Measurements from ENCODE around the gene ZDHHC8.

ZDHHC8 gene

GRCh38 chr22:20089977-20090729 is 41.5 kb upstream of the ZDHHC8 start:
- Histone ChIP-seq H3K9ac (ENCODE audit: low read length) (no peak overlapping the region), H3K36me3 (ENCODE audit: control insufficient read depth, low read depth, low read length) (peaks cover 98% of the 10 kb centered on the region), H3K27ac (ENCODE audit: low read length) (no peak overlapping the region), H3K27me3 (ENCODE audit: control insufficient read depth, insufficient read depth, low read length) (no peaks in the 10 kb centered on the region), H3K4me1 (ENCODE audit: control insufficient read depth, low read depth, low read length) (no peaks in the 10 kb centered on the region), H3K4me3 (ENCODE audit: low read length) (no peak overlapping the region), H3K9me3 (ENCODE audit: control insufficient read depth, low read depth, low read length) (no peaks in the 10 kb centered on the region)

DNA sequence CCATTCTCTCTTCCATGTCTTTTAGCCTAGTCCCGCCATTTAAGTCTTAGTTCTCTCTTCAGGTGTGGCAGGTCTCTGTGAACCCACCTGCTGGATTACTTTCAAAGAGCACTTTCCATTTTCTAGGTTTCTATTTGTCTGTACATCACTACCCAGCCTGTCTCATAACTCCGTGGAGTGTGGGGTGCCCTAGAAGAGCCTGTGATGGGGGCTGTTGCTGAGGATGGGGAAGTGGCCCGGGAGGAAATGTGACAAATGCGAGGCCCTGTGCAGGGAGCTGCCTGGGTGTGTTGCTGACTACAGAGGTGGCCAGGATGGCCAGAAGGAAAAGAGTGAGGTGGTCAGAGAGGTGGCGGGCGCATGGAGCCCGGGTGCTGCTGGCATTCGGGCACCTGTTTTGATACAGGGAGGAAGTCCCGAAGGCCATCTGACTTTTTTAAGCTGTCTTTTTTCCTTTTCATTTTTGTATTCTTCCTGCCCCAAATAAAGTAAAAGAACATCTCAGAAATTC is 40.8 kb upstream of the ZDHHC8 start:
- peaks cover 99% of the 10 kb centered on the region for H3K36me3 ChIP-seq (ENCODE audit: control insufficient read depth, low read depth, low read length)
- H3K4me1 ChIP-seq (ENCODE audit: control insufficient read depth, low read depth, low read length) = no peaks in the 10 kb centered on the region

GRCh38 chr22:20091690-20092476 is 39.7 kb upstream of the ZDHHC8 start:
- Histone ChIP-seq H3K36me3 (ENCODE audit: control insufficient read depth, low read depth, low read length) (peaks cover 99% of the 10 kb centered on the region), H3K9ac (ENCODE audit: low read length) (no peak overlapping the region), H3K4me1 (ENCODE audit: control insufficient read depth, low read depth, low read length) (no peaks in the 10 kb centered on the region), H3K27ac (ENCODE audit: low read length) (no peak overlapping the region), H3K9me3 (ENCODE audit: control insufficient read depth, low read depth, low read length) (no peaks in the 10 kb centered on the region), H3K27me3 (ENCODE audit: control insufficient read depth, insufficient read depth, low read length) (no peaks in the 10 kb centered on the region), H3K4me3 (ENCODE audit: low read length) (no peak overlapping the region)

More for the DNA sequence above, 40.8 kb upstream of the ZDHHC8 start:
- no peaks in the 10 kb centered on the region for H3K9me3 ChIP-seq (ENCODE audit: control insufficient read depth, low read depth, low read length)
- H3K9ac ChIP-seq (ENCODE audit: low read length) = no peak overlapping the region
- H3K4me3 ChIP-seq (ENCODE audit: low read length) = no peak overlapping the region
- H3K27me3 ChIP-seq (ENCODE audit: control insufficient read depth, insufficient read depth, low read length) = no peaks in the 10 kb centered on the region
- H3K27ac ChIP-seq (ENCODE audit: low read length) = no peak overlapping the region

- Histone ChIP-seq H3K4me3 (ENCODE audit: low read length) (no peak overlapping the region), H3K36me3 (ENCODE audit: control insufficient read depth, low read depth, low read length) (peaks cover 99% of the 10 kb centered on the region), H3K9ac (ENCODE audit: low read length) (no peak overlapping the region), H3K27ac (ENCODE audit: low read length) (no peak overlapping the region), H3K9me3 (ENCODE audit: control insufficient read depth, low read depth, low read length) (no peaks in the 10 kb centered on the region), H3K4me1 (ENCODE audit: control insufficient read depth, low read depth, low read length) (no peaks in the 10 kb centered on the region), H3K27me3 (ENCODE audit: control insufficient read depth, insufficient read depth, low read length) (no peaks in the 10 kb centered on the region)
Observed at GRCh38 chr22:20092477-20092854, 39.1 kb upstream of the ZDHHC8 start.

DNA sequence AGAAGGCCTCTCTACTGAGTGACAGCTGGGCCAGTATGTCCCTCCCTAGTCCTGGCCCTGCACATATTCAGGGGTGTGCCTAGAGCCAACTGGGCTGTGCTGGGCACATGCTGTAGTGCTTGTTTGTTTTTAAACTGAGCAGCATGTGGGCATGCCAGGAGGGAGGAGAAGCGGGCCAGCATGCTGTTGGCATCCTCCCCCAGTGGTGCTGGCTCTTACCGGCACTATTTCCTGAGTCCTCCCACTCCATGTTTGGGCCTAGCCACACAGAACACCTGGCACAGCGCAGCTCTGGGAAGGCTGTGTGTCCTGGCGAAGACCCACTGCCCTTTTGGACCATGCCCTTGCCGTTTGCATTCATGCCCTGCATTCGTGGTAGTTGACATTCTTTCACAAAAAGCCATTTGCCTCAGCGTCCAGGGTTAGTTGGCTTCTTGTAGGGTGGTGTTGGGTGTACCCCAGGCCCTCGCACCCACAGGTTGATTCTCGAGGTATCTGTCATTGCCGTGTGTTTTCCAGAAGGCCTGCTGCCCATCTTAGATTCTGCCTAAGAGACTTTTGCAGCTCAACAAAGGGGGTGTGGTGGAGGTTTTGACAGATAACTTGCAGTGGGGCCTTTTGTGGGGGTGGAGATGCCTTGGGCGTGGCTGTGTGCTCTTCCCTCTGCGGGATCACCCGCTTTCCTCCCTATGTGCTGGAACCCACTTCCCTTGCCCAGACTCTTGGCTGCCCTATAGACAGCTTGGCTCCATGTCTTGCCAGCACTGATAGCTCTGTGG is 38.0 kb upstream of the ZDHHC8 start:
- no peaks in the 10 kb centered on the region for H3K27me3 ChIP-seq (ENCODE audit: control insufficient read depth, insufficient read depth, low read length)
- H3K9ac ChIP-seq (ENCODE audit: low read length) = no peak overlapping the region
- H3K27ac ChIP-seq (ENCODE audit: low read length) = no peak overlapping the region
- H3K4me3 ChIP-seq (ENCODE audit: low read length) = no peak overlapping the region
- peaks cover 95% of the 10 kb centered on the region for H3K36me3 ChIP-seq (ENCODE audit: control insufficient read depth, low read depth, low read length)
- H3K9me3 ChIP-seq (ENCODE audit: control insufficient read depth, low read depth, low read length) = no peaks in the 10 kb centered on the region
- no peaks in the 10 kb centered on the region for H3K4me1 ChIP-seq (ENCODE audit: control insufficient read depth, low read depth, low read length)

- H3K27me3 ChIP-seq (ENCODE audit: control insufficient read depth, insufficient read depth, low read length) = no peaks in the 10 kb centered on the region
- no peaks in the 10 kb centered on the region for H3K9me3 ChIP-seq (ENCODE audit: control insufficient read depth, low read depth, low read length)
- H3K27ac ChIP-seq (ENCODE audit: low read length) = no peak overlapping the region
- no peaks in the 10 kb centered on the region for H3K4me1 ChIP-seq (ENCODE audit: control insufficient read depth, low read depth, low read length)
- H3K36me3 ChIP-seq (ENCODE audit: control insufficient read depth, low read depth, low read length) = peaks cover 95% of the 10 kb centered on the region
- no peak overlapping the region for H3K9ac ChIP-seq (ENCODE audit: low read length)
- no peak overlapping the region for H3K4me3 ChIP-seq (ENCODE audit: low read length)
Observed at GRCh38 chr22:20094197-20094807, 37.3 kb upstream of the ZDHHC8 start.

- Histone ChIP-seq H3K4me3 (ENCODE audit: low read length) (no peak overlapping the region), H3K27ac (ENCODE audit: low read length) (no peak overlapping the region), H3K9me3 (ENCODE audit: control insufficient read depth, low read depth, low read length) (no peaks in the 10 kb centered on the region), H3K4me1 (ENCODE audit: control insufficient read depth, low read depth, low read length) (peaks cover 4% of the 10 kb centered on the region), H3K9ac (ENCODE audit: low read length) (no peak overlapping the region), H3K36me3 (ENCODE audit: control insufficient read depth, low read depth, low read length) (peaks cover 94% of the 10 kb centered on the region), H3K27me3 (ENCODE audit: control insufficient read depth, insufficient read depth, low read length) (no peaks in the 10 kb centered on the region)
Observed at GRCh38 chr22:20095521-20095920, 36.1 kb upstream of the ZDHHC8 start.

GRCh38 chr22:20096574-20097420 is 34.8 kb upstream of the ZDHHC8 start:
- H3K27me3 ChIP-seq (ENCODE audit: control insufficient read depth, insufficient read depth, low read length) = no peaks in the 10 kb centered on the region
- H3K9ac ChIP-seq (ENCODE audit: low read length) = no peak overlapping the region
- H3K4me3 ChIP-seq (ENCODE audit: low read length) = no peak overlapping the region
- no peak overlapping the region for H3K27ac ChIP-seq (ENCODE audit: low read length)
- H3K4me1 ChIP-seq (ENCODE audit: control insufficient read depth, low read depth, low read length) = peaks cover 6% of the 10 kb centered on the region
- no peaks in the 10 kb centered on the region for H3K9me3 ChIP-seq (ENCODE audit: control insufficient read depth, low read depth, low read length)
- H3K36me3 ChIP-seq (ENCODE audit: control insufficient read depth, low read depth, low read length) = peaks cover 92% of the 10 kb centered on the region

DNA sequence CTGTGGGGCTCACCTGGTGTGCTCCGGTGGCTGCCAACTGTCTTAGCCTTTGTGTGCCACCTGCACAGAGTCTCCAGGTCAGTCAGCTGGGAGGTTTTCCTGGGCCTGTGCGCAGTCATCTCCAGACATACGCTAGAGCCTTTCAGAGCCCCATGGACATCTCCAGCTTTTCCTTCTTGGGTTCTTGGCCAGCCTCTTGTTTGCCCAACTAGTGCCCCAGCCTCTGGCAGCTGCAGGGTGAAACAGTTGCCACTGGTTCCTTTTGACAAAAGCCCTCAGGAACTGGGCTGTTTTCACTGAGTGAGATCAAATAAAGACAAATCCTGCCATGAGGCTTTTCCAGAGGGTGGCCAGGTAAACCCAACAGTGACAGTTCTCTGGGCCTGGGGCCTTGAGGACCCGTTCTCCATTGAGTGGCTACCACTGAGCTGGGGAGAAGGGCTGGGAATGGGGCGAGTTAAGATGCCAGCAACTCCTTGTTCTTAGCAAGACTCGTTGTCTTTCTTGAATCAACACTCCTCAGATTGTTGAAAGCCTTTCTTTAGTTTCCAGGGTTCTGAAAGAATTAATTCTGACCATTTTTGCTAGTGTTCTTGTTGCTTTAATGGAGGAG is 32.4 kb upstream of the ZDHHC8 start:
- H3K36me3 ChIP-seq (ENCODE audit: control insufficient read depth, low read depth, low read length) = peaks cover 87% of the 10 kb centered on the region

DNA sequence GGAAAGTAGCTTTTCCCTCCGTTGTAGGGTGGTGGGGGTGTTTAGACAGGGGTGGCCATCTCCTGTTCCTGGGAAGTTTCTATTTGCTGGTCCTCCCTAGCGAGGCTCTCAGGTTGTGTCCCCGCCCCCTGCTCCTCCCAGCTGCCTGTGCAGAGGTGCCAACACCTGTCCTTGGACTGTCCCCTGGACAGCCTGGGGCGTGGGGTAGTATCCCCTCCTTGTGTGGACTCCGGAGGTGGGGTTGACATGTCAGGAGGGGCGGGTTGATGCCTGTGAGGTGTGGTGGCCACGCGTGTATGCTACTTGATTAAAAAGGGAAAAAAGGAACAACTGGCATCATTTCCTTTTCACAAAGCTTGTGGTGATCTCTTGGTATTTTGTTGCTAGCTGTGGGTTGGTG is 30.0 kb upstream of the ZDHHC8 start:
- Histone ChIP-seq H3K9ac (ENCODE audit: low read length) (no peak overlapping the region), H3K4me1 (ENCODE audit: control insufficient read depth, low read depth, low read length) (peaks cover 6% of the 10 kb centered on the region), H3K27ac (ENCODE audit: low read length) (no peak overlapping the region), H3K36me3 (ENCODE audit: control insufficient read depth, low read depth, low read length) (peaks cover 86% of the 10 kb centered on the region), H3K4me3 (ENCODE audit: low read length) (no peak overlapping the region), H3K27me3 (ENCODE audit: control insufficient read depth, insufficient read depth, low read length) (no peaks in the 10 kb centered on the region), H3K9me3 (ENCODE audit: control insufficient read depth, low read depth, low read length) (no peaks in the 10 kb centered on the region)

More for the DNA sequence above, 32.4 kb upstream of the ZDHHC8 start:
- Histone ChIP-seq H3K4me1 (ENCODE audit: control insufficient read depth, low read depth, low read length) (peaks cover 6% of the 10 kb centered on the region), H3K27ac (ENCODE audit: low read length) (no peak overlapping the region), H3K27me3 (ENCODE audit: control insufficient read depth, insufficient read depth, low read length) (no peaks in the 10 kb centered on the region), H3K9ac (ENCODE audit: low read length) (no peak overlapping the region), H3K9me3 (ENCODE audit: control insufficient read depth, low read depth, low read length) (no peaks in the 10 kb centered on the region), H3K4me3 (ENCODE audit: low read length) (no peak overlapping the region)

Data from iPS-18a (cell line).